ENCODE measurements around the gene TESK2. TPM values are rescaled to one million over a fixed set of nuclear protein-coding genes. Genes with fewer than 3 reads are reported as not detected.

The TESK2 gene
- total and polyA plus RNA-seq, 2 of the 13 experiments (the other 11 are each of a cell fraction or from before 2014, with no cell fraction given) = 5.5 to 9.6 TPM

- Histone ChIP-seq H3K9ac (ENCODE audit: insufficient read depth, low read depth, low read length) (no peak overlapping the region), H3K79me2 (ENCODE audit: insufficient read depth, low read length) (no peaks in the 10 kb centered on the region), H3K36me3 (replicated peaks in 1 of 2; ENCODE audit: control insufficient read depth in 1 of 2, insufficient read depth in 2 of 2, low read length in 2 of 2) (no peaks in the 10 kb centered on the region), H3K4me1 (ENCODE audit: insufficient read depth, low read length) (peaks cover 33% of the 10 kb centered on the region), H3K27me3 (ENCODE audit: control insufficient read depth in 1 of 2, insufficient read depth in 2 of 2, low read length in 2 of 2) (no peaks in the 10 kb centered on the region), H3K4me2 (ENCODE audit: low read depth, low read length) (no peak overlapping the region), H4K20me1 (ENCODE audit: insufficient read depth, low read length) (no peaks in the 10 kb centered on the region), H3K9me3 (ENCODE audit: low read length) (no peaks in the 10 kb centered on the region), H2AFZ (ENCODE audit: low read length) (no peak overlapping the region), H3K27ac (ENCODE audit: extremely low read length, insufficient read depth, low read length) (no peak overlapping the region), H3K4me3 (replicated peaks in 1 of 3; ENCODE audit: insufficient read depth in 1 of 3, low read depth in 2 of 3, low read length in 3 of 3) (no peak overlapping the region)
- POLR2A ChIA-PET = interaction anchor here (1.4 kb wide), 1 partner anchor 68 kb away, joined by 4 read pairs; the partner anchor contains the start of gene TOE1
- in situ Hi-C loops (cut with HindIII; ENCODE audit: extremely low pct_ligation_motif_present, low pct_unique_long_range_greater_than_20kb) = no loop called here
- CTCF ChIA-PET (ENCODE audit: low intra/inter-chr PET ratio, low total read pairs) = no interaction called here
- intact Hi-C loops (cut with micrococcal nuclease; ENCODE audit: unreplicated experiment) = no loop called here
- BruUV-seq (replicated peaks) = no TSS peak
- ATAC-seq (no peak), FAIRE-seq (no peak), DNase-seq (ENCODE audit: low spot score) (no peak)
- WGBS (ENCODE audit: low lambda C conversion rate) = 84% methylated on average over 4 of the region's 4 CpGs
- TF ChIP-seq CEBPB (IDR thresholded peaks at IDR 0.05; ENCODE audit: borderline replicate concordance, low read depth, low read length) (peak; percentile 28; the same call in 1 of the 2 replicates), FOXA3 (CRISPR knock-in tag; IDR thresholded peaks at IDR 0.05) (no peak), JUNB (CRISPR knock-in tag; IDR thresholded peaks at IDR 0.05; ENCODE audit: borderline replicate concordance) (no peak), ARNT2 (CRISPR knock-in tag; IDR thresholded peaks at IDR 0.05; ENCODE audit: low read depth) (no peak)
These were observed 83.2 kb downstream of the TESK2 start for GRCh38 chr1:45407629-45408287.

GRCh38 chr1:45405636-45406035, 85.3 kb downstream of the TESK2 start:
- FAIRE-seq = no peak
- TF ChIP-seq ZNF598 (CRISPR knock-in tag; IDR thresholded peaks at IDR 0.05; ENCODE audit: borderline replicate concordance) (no peak), FIP1L1 (IDR thresholded peaks at IDR 0.05; ENCODE audit: borderline replicate concordance, insufficient read depth, low read depth, low read length) (no peak), ZNF660 (CRISPR knock-in tag; IDR thresholded peaks at IDR 0.05; ENCODE audit: borderline replicate concordance, low read depth) (no peak)
- TF ChIP-seq, protein P1, sequence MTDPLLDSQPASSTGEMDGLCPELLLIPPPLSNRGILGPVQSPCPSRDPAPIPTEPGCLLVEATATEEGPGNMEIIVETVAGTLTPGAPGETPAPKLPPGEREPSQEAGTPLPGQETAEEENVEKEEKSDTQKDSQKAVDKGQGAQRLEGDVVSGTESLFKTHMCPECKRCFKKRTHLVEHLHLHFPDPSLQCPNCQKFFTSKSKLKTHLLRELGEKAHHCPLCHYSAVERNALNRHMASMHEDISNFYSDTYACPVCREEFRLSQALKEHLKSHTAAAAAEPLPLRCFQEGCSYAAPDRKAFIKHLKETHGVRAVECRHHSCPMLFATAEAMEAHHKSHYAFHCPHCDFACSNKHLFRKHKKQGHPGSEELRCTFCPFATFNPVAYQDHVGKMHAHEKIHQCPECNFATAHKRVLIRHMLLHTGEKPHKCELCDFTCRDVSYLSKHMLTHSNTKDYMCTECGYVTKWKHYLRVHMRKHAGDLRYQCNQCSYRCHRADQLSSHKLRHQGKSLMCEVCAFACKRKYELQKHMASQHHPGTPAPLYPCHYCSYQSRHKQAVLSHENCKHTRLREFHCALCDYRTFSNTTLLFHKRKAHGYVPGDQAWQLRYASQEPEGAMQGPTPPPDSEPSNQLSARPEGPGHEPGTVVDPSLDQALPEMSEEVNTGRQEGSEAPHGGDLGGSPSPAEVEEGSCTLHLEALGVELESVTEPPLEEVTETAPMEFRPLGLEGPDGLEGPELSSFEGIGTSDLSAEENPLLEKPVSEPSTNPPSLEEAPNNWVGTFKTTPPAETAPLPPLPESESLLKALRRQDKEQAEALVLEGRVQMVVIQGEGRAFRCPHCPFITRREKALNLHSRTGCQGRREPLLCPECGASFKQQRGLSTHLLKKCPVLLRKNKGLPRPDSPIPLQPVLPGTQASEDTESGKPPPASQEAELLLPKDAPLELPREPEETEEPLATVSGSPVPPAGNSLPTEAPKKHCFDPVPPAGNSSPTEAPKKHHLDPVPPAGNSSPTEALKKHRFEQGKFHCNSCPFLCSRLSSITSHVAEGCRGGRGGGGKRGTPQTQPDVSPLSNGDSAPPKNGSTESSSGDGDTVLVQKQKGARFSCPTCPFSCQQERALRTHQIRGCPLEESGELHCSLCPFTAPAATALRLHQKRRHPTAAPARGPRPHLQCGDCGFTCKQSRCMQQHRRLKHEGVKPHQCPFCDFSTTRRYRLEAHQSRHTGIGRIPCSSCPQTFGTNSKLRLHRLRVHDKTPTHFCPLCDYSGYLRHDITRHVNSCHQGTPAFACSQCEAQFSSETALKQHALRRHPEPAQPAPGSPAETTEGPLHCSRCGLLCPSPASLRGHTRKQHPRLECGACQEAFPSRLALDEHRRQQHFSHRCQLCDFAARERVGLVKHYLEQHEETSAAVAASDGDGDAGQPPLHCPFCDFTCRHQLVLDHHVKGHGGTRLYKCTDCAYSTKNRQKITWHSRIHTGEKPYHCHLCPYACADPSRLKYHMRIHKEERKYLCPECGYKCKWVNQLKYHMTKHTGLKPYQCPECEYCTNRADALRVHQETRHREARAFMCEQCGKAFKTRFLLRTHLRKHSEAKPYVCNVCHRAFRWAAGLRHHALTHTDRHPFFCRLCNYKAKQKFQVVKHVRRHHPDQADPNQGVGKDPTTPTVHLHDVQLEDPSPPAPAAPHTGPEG (CRISPR knock-in tag; IDR thresholded peaks at IDR 0.05) = no peak

More at GRCh38 chr1:45405636-45406035, 85.3 kb downstream of the TESK2 start:
- no peaks in the 10 kb centered on the region for H4K20me1 ChIP-seq (ENCODE audit: insufficient read depth, low read length)
- H3K9me3 ChIP-seq (ENCODE audit: low read length) = no peaks in the 10 kb centered on the region
- CTCF ChIA-PET (ENCODE audit: low intra/inter-chr PET ratio, low total read pairs) = no interaction called here
- in situ Hi-C loops (cut with HindIII; ENCODE audit: extremely low pct_ligation_motif_present, low pct_unique_long_range_greater_than_20kb) (no loop called here), intact Hi-C loops (cut with micrococcal nuclease; ENCODE audit: unreplicated experiment) (no loop called here)
- no peak overlapping the region for H2AFZ ChIP-seq (ENCODE audit: low read length)
- POLR2A ChIA-PET = no interaction called here
- H3K79me2 ChIP-seq (ENCODE audit: insufficient read depth, low read length) = no peaks in the 10 kb centered on the region
- no peak overlapping the region for H3K9ac ChIP-seq (ENCODE audit: insufficient read depth, low read depth, low read length)
- no TSS peak for BruUV-seq (replicated peaks)
- no peaks in the 10 kb centered on the region for H3K36me3 ChIP-seq (replicated peaks in 1 of 2; ENCODE audit: control insufficient read depth in 1 of 2, insufficient read depth in 2 of 2, low read length in 2 of 2)
- WGBS (ENCODE audit: low lambda C conversion rate) = 97% methylated on average over 2 of the region's 2 CpGs
- no peak overlapping the region for H3K4me3 ChIP-seq (replicated peaks in 1 of 3; ENCODE audit: insufficient read depth in 1 of 3, low read depth in 2 of 3, low read length in 3 of 3)
- H3K27ac ChIP-seq (ENCODE audit: extremely low read length, insufficient read depth, low read length) = no peak overlapping the region
- H3K27me3 ChIP-seq (ENCODE audit: control insufficient read depth in 1 of 2, insufficient read depth in 2 of 2, low read length in 2 of 2) = no peaks in the 10 kb centered on the region
- no peak for ATAC-seq
- DNase-seq (ENCODE audit: low spot score) = no peak
- H3K4me1 ChIP-seq (ENCODE audit: insufficient read depth, low read length) = peaks cover 35% of the 10 kb centered on the region
- H3K4me2 ChIP-seq (ENCODE audit: low read depth, low read length) = no peak overlapping the region
